Islet of Langerhans (tissue), 1 donor: ENCODE data around the gene EXOC1.
A peak's percentile ranks its signal among the peaks of the same experiment; 100 is the strongest.
"Not testable (repeated sequence)": the region's sequence is repeated elsewhere in the genome, so short reads cannot be mapped to it uniquely, and the experiment has no call there.

Source experiments
- FAIRE-seq: peaks from one replicate; lab custom pipeline; 2011; peaks lifted over from hg19 to GRCh38; lab: Jason Lieb, UNC

The EXOC1 gene, protein sequence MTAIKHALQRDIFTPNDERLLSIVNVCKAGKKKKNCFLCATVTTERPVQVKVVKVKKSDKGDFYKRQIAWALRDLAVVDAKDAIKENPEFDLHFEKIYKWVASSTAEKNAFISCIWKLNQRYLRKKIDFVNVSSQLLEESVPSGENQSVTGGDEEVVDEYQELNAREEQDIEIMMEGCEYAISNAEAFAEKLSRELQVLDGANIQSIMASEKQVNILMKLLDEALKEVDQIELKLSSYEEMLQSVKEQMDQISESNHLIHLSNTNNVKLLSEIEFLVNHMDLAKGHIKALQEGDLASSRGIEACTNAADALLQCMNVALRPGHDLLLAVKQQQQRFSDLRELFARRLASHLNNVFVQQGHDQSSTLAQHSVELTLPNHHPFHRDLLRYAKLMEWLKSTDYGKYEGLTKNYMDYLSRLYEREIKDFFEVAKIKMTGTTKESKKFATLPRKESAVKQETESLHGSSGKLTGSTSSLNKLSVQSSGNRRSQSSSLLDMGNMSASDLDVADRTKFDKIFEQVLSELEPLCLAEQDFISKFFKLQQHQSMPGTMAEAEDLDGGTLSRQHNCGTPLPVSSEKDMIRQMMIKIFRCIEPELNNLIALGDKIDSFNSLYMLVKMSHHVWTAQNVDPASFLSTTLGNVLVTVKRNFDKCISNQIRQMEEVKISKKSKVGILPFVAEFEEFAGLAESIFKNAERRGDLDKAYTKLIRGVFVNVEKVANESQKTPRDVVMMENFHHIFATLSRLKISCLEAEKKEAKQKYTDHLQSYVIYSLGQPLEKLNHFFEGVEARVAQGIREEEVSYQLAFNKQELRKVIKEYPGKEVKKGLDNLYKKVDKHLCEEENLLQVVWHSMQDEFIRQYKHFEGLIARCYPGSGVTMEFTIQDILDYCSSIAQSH

DNA sequence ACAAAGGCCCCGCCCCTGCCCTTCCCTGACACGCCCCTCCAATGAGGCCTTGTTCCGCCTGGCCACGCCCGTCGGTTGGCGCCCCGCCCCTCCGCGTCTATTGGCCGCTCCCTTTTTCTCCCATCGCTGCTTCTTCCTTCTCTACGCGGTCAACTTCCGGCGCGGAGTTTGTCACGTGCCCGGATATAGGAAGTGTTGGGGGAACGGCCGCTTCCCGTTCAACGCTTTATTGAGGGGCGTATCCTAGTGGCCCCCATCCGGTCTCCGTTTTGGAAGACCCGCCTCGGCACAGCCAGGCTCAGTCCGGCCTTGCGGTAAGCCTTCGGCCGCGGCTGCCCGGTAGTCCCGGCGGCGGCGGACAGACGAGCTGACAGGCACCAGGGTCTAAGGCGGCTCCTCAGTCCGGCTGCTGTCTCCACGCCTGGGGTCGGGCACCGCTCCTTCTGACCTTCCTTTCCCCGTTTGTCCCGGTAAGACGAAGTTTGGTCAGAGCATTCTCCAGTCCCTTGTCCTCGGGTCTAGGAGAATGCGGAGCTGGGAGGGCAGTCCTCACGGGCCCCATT lies at the start of gene EXOC1:
Gene EXOC1 (plus strand): TSS at position 165 of the 563 bp plus-strand sequence. CDS start 4,676 bp downstream, outside the sequence.
- peak; percentile 47 for FAIRE-seq

DNA sequence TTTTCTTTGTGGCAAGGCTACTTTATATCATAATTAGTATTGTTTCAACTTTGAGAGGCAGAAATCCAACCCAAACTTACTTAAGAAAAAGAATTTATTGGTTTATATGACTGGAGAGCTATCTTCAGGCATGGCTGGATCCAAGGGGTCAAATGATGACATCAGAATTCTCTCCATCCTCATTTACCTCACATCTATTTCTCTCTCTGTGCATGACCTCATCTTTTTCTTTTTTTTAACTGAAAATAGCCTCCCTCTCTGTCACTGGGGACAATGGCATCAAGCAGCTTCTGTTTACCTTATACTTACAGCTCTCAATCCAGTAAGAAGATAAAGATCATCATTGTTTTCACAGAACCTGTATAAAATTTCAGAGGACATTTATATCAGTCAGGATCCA lies 45.9 kb upstream of the EXOC1 start:
- no peak for FAIRE-seq

DNA sequence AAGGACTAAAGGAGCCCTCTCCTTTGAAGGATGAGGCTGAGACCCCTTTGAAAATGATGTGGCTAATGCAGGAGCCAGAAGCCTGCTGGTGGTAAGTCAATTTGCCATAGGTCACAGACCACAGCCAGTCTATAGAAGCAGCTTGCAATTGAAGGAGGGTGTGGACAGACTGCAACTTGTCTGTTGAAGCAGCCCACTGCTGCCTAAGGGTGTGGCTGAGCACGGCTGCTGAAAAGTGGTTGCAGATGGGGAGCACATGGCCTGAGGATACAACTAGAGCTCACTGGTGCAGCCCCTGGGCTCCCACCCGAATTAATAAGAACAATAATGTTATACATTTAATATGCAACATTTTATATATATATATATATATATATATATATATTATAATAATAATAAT lies 45.3 kb upstream of the EXOC1 start:
- FAIRE-seq, result no peak

DNA sequence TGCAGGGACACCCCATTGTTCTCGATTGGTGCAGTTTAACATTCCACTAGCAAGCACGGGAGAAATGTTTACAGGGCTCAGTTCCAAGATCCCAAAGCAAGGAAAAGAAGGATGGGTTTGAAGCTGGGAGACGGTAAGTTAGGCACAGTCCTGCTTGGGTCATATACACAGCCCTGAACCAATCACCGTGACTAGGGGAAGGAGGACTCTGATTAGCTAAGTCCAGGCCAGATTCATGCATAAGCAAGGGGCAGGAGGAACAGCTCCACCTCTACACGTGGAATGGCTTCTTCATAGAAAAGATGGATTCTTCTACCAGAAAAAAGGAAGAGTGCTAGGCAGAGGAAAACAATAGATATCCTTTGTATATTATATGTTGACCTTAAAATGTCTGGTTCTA lies 44.8 kb upstream of the EXOC1 start:
- no peak for FAIRE-seq

DNA sequence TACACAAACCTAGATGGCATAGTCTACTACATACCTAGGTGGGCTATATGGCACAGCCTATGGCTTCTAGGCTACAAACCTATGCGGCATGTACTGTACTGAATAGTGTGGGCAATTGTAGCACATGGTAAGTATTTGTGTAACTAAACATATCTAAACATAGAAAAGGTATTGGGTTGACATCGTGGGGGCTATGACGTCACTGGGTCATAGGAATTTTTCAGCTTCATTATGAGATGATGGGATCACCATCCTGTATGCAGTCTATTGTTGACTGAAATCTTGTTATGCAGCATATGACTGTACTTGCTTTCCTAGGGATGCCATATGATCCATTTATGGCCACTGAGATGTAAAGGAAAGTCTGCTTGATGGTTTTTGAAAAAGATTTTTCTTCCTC lies 35.8 kb upstream of the EXOC1 start:
- no peak for FAIRE-seq

DNA sequence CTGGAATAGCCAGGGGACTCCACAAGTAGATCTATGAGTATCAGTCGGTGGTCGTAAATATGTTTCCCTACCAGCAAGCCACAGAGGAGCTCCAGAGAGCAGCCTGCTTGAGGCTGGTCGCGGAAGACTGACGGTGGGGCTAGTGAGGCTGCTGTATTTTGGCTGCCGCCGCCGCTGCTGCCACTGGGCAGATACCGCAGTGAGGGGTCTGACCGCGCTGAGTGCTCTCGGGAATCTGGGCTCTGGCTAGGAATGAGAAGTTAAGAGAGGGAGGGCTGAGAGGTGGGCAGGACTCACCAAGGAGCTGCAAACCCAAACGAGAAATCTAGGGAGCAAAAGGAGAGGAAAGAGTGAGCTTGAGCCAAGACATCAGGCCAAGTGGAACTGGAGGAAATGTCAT lies 33.8 kb upstream of the EXOC1 start, which contains the start of gene EXOC1L:
Gene EXOC1L (plus strand): TSS at position 157 of the 400 bp plus-strand sequence. CDS start 237 bp downstream, at position 394.
- no peak for FAIRE-seq

DNA sequence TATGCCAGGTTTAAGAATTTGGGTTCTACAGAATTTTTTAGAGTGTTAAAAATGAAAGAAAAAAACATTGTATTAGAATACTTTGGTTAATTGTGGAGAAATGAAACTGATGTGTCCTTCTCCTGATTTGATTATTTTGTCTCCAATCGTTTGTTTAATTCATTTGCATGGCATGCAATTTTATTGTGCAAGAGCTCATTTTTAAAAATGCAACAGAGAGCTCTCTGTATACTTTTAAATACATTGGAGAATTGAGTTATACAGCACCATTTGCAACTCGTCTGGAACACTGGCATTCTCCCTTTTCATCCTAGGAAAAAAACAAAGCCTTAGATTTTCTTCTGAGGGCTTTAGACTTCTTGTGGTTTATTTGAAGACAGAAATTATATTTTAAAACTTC lies 33.2 kb upstream of the EXOC1 start:
- no peak for FAIRE-seq

DNA sequence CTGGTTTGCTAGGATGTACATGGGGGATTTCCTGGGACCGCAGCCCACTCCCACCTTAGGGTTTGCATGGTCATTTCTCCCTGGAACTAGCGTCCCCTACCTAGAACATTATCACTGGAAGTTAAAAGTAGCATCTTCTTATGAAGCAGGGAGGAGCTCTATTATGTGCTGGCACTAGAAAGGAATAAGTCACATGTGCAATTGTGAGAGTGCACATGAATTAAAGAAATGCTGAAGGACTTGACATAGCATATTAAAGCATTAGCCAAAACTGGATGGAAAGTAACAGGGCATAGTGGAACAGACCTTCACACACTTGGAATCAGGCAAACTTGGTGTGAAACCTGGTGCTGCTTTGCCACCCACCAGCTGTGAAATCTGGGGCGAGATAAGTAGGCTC lies 31.1 kb upstream of the EXOC1 start:
- no peak for FAIRE-seq

DNA sequence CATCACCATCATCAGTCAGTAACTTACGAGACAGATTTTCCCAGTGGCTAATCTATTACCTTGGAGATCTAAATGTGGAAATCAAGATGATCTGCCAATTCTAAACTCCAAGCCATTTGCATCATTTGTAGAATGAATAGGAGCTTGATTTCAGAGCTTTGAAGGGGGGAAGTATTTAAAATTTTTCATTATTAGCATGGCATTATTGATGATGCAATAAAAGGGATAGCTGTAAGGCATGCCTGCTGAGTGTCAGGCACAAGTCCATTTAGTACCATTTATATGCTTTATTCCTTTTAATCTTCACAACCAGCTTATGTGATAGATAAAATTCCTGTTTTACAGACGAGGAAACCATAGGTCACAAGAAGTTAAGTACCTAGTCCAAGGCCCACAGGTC lies 28.6 kb upstream of the EXOC1 start:
- no peak for FAIRE-seq

DNA sequence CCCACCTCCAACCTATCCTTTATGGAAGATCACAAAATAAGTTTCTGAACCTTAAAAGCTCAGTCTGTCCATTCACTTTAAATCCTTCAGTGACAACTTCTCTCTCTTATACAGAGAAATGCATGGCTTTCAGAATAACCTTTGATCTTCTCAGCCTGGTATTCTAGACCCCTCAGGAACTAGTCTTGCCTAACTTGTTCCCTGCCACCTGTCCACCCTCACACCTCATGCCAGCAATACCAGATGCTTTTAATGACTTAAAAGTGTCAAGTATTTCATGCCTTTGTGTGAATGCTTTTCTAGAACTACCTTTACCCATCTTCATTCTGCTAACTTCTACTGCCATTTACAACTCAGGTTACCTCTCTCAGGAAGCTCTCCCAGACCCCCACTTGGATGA lies 26.5 kb upstream of the EXOC1 start:
- FAIRE-seq, result no peak

DNA sequence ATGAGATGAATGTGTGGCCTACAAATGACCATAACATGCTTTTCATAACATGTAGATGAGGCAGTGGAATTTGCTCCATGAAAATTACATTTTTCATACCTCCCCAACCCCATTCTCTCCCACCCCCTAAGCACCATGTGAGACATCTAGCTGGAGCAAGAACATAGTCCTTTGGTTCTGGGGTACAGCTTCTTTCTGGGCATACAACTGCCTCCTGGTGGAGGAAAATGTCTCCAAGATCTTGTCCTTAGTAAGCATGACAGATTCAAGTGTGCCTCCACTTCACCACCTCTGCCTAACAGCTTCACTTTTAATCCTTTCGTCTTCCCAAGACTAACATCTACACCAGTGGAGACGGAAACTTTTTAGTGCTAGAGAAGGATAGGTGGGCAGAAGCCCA lies 25.9 kb upstream of the EXOC1 start:
- FAIRE-seq, result no peak

DNA sequence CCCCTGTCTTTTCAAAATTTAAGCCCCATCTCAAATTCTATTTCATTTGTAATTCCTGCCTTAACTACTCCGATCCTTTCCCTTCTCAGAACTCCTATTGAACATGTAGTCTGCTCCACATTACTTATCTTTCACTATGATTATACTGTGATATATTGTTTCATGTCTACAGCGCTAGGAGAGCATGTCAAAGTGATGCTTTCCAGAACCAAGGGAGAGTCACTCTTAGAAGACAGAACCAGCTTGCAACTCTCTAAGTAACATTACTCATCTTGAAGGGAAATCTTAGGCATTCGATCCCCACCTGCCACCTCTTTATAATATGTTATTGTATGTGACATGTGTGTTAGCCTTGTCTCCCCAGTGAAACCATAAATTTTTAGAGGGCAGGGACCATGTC lies 23.4 kb upstream of the EXOC1 start:
- no peak for FAIRE-seq

DNA sequence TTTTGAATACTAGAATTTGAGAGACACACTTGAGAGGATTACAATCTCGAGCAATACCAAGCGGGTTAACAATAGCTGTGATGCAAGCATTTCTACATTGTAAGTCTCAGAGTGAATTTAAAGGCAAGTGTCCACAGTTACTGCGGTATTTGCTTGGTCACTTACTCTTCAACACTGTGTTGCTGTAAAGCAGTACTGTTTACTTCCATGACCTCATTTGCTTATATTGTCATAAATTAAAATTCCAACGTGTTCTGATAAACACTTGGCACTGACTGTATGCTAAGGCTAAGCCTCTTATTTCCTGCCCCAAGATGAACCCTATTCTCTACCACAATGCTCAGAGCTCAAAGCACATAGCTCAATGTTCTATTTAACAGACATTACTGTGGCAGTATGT lies 22.7 kb upstream of the EXOC1 start:
- FAIRE-seq, result no peak

DNA sequence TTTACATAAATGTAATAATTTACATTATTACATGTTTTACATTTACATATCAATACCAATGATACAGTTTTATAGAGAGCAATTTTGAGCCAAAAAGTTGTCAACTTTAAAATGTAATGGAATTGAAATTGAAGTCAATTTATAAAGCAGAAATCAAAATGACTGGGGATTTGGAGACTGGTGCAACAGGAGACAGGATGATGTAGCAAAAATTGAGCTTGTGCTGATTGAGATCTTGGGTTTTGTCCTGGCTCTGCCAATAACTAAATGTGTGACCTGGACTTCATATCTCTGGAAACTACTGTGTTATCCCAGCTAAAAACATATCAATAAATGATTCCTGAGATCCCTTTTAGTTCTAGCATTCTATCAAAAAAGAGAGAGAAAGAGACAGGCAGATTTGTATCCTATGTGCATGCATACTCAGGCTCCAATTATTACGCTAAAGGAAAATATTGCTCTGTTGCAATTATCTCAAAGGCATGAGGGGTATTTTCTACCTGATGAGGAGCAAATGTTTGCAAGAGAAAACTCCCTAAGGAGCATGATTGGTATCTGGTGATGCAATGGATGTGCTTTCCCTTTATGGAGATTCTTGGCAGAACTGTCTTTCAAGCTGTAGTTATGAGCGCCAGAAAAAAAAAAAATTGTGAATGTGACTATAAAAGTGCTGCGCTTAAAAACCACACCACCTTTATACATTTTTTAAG lies 19.2 kb upstream of the EXOC1 start:
- no peak for FAIRE-seq

DNA sequence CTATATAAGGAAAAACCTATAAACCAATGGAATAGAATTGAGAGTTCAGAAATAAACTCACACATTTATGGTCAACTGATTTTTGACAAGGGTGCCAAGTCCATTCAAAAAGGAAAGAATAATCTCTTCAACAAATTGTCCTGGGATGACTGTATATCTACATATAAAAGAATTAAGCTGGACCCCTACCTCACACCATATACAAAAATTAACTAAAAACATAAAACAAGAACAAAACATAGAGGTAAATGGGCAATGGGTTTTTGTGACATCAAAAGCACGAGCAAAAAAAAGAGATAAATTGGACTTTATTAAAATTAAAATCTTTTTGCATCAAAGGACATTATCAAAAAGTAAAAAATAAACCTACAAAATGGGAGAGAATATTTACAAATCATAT lies 15.5 kb upstream of the EXOC1 start:
- FAIRE-seq, result no peak

DNA sequence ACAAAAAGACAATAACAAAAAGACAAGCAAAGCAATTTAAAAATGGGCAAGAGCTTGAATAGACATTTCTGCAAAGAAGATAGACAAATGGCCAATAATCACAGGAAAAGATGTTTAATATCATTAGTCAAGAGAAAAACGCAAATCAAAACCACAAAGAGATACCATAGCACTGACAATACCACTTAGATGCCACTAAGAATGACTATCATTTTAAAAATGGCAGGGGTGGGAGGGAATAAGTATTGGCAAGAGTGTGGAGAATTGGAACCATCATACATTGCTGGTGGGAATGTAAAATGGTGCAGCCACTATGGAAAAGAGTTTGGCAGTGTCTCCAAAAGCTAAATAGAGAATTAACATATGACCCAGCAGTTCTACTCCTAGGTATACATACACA lies 15.1 kb upstream of the EXOC1 start:
- FAIRE-seq, result no peak

DNA sequence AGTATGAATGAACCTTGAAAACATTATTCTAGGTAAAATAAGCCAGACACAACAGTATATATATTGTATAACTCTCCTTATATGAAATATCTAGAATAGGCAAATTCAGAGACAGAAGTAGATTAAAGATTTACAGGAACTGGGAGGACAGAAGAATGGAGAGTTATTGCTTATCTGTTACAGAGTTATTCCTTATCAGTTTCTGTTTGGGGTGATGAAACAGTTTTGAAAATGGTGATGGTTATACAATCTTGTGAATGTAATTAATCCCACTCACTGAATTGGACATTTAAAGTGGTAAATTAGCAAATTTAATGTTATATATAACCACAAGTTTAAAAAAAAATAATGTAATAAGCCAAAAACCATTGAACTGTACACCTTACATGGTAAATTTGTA lies 14.5 kb upstream of the EXOC1 start:
- FAIRE-seq, result no peak

DNA sequence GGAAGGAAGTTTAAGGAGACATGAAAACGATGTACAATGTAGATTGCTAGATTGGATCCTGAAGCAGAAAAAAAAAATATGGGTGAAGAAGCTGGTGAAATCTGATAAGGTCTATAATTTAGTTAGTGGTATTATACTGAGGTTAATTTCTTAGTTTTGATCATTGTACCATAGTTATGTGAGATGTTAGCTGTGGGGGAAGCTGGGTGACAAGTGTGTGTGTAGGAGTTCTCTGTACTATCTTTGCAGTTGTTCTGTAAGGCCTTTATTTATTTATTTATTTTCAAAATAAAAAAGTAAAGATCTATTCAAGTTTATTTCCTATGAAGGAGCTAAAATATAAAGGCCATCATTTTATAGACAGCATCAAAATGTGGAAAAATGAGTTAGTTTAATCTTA lies 12.5 kb upstream of the EXOC1 start:
- FAIRE-seq, result no peak

DNA sequence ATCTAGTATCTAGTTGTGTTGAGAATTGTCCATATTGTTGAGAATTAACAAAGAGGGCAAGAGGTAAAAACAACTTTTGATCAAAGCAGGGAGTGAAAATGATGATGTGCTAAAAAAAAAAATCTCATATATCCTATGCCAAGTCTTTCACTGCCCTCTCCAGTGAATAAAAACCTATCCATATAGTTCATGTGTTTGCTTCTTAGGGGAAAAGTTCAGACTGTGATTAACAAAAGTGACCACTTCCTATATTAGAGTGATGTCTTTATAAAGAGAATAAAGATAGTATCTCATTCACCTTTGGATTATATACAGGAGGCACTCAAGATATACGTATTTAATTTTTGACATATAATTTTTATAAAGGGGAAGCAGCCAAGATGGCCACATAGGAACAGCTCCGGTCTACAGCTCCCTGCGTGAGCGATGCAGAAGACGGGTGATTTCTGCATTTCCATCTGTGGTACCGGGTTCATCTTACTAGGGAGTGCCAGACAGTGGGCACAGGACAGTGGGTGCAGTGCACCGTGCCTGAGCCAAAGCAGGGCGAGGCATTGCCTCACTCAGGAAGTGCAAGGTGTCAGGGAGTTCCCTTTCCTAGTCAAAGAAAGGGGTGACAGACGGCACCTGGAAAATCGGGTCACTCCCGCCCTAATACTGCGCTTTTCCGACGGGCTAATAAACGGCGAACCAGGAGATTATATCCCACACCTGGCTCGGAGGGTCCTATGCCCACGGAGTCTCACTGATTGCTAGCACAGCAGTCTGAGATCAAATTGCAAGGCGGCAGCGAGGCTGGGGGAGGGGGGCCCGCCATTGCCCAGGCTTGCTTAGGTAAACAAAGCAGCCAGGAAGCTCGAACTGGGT lies 11.8 kb upstream of the EXOC1 start:
- FAIRE-seq, result not testable (repeated sequence)

DNA sequence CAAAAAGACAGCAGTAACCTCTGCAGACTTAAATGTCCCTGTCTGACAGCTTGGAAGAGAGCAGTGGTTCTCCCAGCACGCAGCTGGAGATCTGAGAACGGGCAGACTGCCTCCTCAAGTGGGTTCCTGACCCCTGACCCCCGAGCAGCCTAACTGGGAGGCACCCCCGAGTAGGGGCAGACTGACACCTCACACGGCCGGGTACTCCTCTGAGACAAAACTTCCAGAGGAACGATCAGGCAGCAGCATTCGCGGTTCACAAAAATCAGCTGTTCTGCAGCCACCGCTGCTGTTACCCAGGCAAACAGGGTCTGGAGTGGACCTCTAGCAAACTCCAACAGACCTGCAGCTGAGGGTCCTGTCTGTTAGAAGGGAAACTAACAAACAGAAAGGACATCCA lies 11.1 kb upstream of the EXOC1 start:
- not testable (repeated sequence) for FAIRE-seq

DNA sequence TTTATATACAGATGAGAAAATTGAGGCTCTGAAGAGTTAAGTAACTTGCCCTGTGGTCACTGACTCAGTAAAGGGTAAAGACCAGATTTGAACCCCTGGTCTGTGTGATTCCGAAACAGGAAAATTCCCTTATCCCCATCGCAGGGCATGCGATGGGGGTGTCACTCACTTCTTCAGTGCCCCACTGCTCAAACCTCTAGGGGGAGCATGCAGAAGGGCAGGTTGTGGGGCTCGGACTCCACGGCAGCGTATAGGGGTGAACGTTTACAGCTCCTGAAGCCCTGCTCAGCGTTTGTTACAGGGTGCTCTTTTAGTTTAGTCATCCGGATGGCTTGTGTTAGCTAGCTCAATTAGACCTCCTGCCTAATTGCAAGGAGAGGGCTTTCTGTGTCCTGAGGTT lies 3.7 kb upstream of the EXOC1 start:
- no peak for FAIRE-seq
